MM.1S (cell line): Measurements from ENCODE around the gene CYP27A1.

Source experiments
- EZH2 ChIP-seq: fragments of 300-600 bp; sonication (generic); optimal IDR thresholded peaks from 2 replicates; pipeline ENCODE3; 2017; ENCODE audit warnings: low read depth, mild to moderate bottlenecking, antibody characterized with exemption, low read length, mixed read lengths
- EZH2phosphoT487 ChIP-seq: fragments of 300-600 bp; sonication (generic); IDR thresholded peaks from 2 replicates; pipeline ENCODE4 v1.6.1; 2018; ENCODE audit warnings: antibody characterized with exemption, low read length
- TF ChIP-seq, protein P1 (sequence below): fragments of 300-600 bp; sonication (generic); IDR thresholded peaks from 2 replicates; pipeline ENCODE4 v1.5.1; 2016; ENCODE audit warnings: antibody characterized with exemption, low read length, mixed read lengths

DNA sequence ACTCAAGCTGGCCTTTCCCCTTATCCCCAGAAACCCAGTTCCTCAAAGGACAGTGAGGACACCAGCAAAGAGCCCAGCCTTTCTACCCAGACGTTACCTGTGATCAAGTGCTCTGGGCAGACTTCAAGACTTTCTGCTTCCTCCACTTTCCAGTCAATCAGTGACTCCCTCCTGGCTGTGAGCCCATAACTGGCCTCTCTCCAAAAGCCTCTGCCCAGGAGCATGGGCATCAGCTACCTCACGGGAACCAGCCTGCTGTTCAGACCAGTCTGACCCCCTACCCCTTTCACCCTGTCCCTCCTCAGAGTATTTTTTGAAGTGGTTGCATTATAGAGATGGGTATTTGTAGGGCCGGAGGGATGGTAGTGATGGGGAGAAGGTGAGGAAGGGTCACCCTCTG, 27.7 kb upstream of the CYP27A1 start:
- TF ChIP-seq, protein P1, sequence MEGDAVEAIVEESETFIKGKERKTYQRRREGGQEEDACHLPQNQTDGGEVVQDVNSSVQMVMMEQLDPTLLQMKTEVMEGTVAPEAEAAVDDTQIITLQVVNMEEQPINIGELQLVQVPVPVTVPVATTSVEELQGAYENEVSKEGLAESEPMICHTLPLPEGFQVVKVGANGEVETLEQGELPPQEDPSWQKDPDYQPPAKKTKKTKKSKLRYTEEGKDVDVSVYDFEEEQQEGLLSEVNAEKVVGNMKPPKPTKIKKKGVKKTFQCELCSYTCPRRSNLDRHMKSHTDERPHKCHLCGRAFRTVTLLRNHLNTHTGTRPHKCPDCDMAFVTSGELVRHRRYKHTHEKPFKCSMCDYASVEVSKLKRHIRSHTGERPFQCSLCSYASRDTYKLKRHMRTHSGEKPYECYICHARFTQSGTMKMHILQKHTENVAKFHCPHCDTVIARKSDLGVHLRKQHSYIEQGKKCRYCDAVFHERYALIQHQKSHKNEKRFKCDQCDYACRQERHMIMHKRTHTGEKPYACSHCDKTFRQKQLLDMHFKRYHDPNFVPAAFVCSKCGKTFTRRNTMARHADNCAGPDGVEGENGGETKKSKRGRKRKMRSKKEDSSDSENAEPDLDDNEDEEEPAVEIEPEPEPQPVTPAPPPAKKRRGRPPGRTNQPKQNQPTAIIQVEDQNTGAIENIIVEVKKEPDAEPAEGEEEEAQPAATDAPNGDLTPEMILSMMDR = no peak
- TF ChIP-seq EZH2phosphoT487 (no peak), EZH2 (no peak)
